SH-SY5Y (cell line): ENCODE results near the gene SUGP2.

ENCODE experiments used
- GATA2 ChIP-seq: IDR thresholded peaks from 2 replicates; pipeline ENCODE4 v1.6.1; 2011; ENCODE audit warnings: mild to moderate bottlenecking, low read depth, low read length
- GATA3 ChIP-seq: IDR thresholded peaks from 2 replicates; pipeline ENCODE4 v1.6.1; 2011; ENCODE audit warnings: low read depth, mild to moderate bottlenecking, low read length, moderate library complexity

Gene SUGP2

GRCh38 chr19:18996351-18996750, 37.0 kb downstream of the SUGP2 start:
- TF ChIP-seq GATA3 = no peak
- TF ChIP-seq GATA2 = no peak

GRCh38 chr19:18995804-18996241, 37.5 kb downstream of the SUGP2 start:
- TF ChIP-seq GATA2 (no peak), GATA3 (no peak)

- no peak for TF ChIP-seq GATA2
- no peak for TF ChIP-seq GATA3
These were observed 40.2 kb downstream of the SUGP2 start for GRCh38 chr19:18993115-18993514.

GRCh38 chr19:18992696-18993095, 40.6 kb downstream of the SUGP2 start:
- no peak for TF ChIP-seq GATA3
- TF ChIP-seq GATA2 = no peak

- no peak for TF ChIP-seq GATA3
These were observed 41.8 kb downstream of the SUGP2 start for GRCh38 chr19:18991468-18991867.

- TF ChIP-seq GATA3 (no peak), GATA2 (no peak)
These were observed 42.3 kb downstream of the SUGP2 start for GRCh38 chr19:18991006-18991405.

GRCh38 chr19:18990128-18990708, 43.1 kb downstream of the SUGP2 start:
- TF ChIP-seq GATA2 = no peak
- TF ChIP-seq GATA3 = no peak

- no peak for TF ChIP-seq GATA2
- no peak for TF ChIP-seq GATA3
These were observed 44.0 kb downstream of the SUGP2 start for GRCh38 chr19:18989316-18989715.

GRCh38 chr19:18987456-18987855, 45.9 kb downstream of the SUGP2 start:
- TF ChIP-seq GATA3 (no peak), GATA2 (no peak)

- TF ChIP-seq GATA3 (no peak), GATA2 (no peak)
These were observed 48.1 kb downstream of the SUGP2 start for GRCh38 chr19:18985257-18985656.

- TF ChIP-seq GATA3 = no peak
- no peak for TF ChIP-seq GATA2
These were observed 49.1 kb downstream of the SUGP2 start for GRCh38 chr19:18984251-18984650.

GRCh38 chr19:18982669-18983068, 50.6 kb downstream of the SUGP2 start:
- TF ChIP-seq GATA2 (no peak), GATA3 (no peak)

GRCh38 chr19:18980432-18981020, 52.8 kb downstream of the SUGP2 start:
- TF ChIP-seq GATA3 (no peak), GATA2 (no peak)

GRCh38 chr19:18978616-18979015, 54.7 kb downstream of the SUGP2 start:
- no peak for TF ChIP-seq GATA3

- TF ChIP-seq GATA3 = no peak
- no peak for TF ChIP-seq GATA2
These were observed 57.4 kb downstream of the SUGP2 start for GRCh38 chr19:18975869-18976268.

- TF ChIP-seq GATA2 = no peak
- no peak for TF ChIP-seq GATA3
These were observed 58.3 kb downstream of the SUGP2 start for GRCh38 chr19:18975011-18975410.

- TF ChIP-seq GATA2 = no peak
- no peak for TF ChIP-seq GATA3
These were observed 60.5 kb downstream of the SUGP2 start for GRCh38 chr19:18972851-18973250.

GRCh38 chr19:18972301-18972811, 61.0 kb downstream of the SUGP2 start:
- TF ChIP-seq GATA2 (no peak), GATA3 (no peak)
